WERI-Rb-1 (cell line): ENCODE data around the gene CEBPG.

Experiments used
- DNase-seq: peaks from one replicate; pipeline ENCODE4 v3.0.0-alpha.2; 2020
- H3K27ac ChIP-seq: fragments of 250-450 bp; sonication (Bioruptor Pico); 2 replicates; pipeline ENCODE4 v1.5.1; 2020; ENCODE audit warnings: mild to moderate bottlenecking, moderate library complexity
- H3K27me3 ChIP-seq: fragments of 250-450 bp; sonication (Bioruptor Pico); 2 replicates; pipeline ENCODE4 v1.5.1; 2021; ENCODE audit warnings: mild to moderate bottlenecking, low read depth, moderate library complexity; ENCODE audit not compliant: insufficient read depth, severe bottlenecking
- H3K36me3 ChIP-seq: fragments of 250-450 bp; sonication (Bioruptor Pico); 2 replicates; pipeline ENCODE4 v1.5.1; 2020; ENCODE audit warnings: mild to moderate bottlenecking, moderate library complexity
- H3K4me3 ChIP-seq: 2 replicates; pipeline ENCODE4 v1.5.1; 2011; ENCODE audit warnings: low read depth, mild to moderate bottlenecking, control low read depth, low read length
- H3K9me3 ChIP-seq: fragments of 250-450 bp; sonication (Bioruptor Pico); 2 replicates; pipeline ENCODE4 v1.5.1; 2021; ENCODE audit warnings: mild to moderate bottlenecking, moderate library complexity; ENCODE audit not compliant: severe bottlenecking
- CTCF ChIP-seq: IDR thresholded peaks from 2 replicates; pipeline ENCODE4 v1.5.1; 2011; ENCODE audit warnings: low read depth, mild to moderate bottlenecking, control low read depth, inconsistent platforms, low read length

Gene CEBPG

GRCh38 chr19:33422369-33423180, 49.1 kb downstream of the CEBPG start:
- Histone ChIP-seq H3K4me3 (no peak overlapping the region), H3K9me3 (no peaks in the 10 kb centered on the region), H3K27ac (no peak overlapping the region), H3K36me3 (no peaks in the 10 kb centered on the region; the same call in 1 of the 2 replicates), H3K27me3 (no peaks in the 10 kb centered on the region)
- no peak for DNase-seq
- TF ChIP-seq CTCF: no peak

GRCh38 chr19:33424181-33424580, 50.7 kb downstream of the CEBPG start:
- Histone ChIP-seq H3K27ac (peak overlapping the region; percentile 38), H3K36me3 (no peaks in the 10 kb centered on the region; the same call in 1 of the 2 replicates), H3K9me3 (no peaks in the 10 kb centered on the region), H3K27me3 (no peaks in the 10 kb centered on the region), H3K4me3 (no peak overlapping the region)
- no peak for TF ChIP-seq CTCF
- DNase-seq: peak; percentile 31

- Histone ChIP-seq H3K27me3 (no peaks in the 10 kb centered on the region), H3K9me3 (no peaks in the 10 kb centered on the region), H3K36me3 (no peaks in the 10 kb centered on the region), H3K4me3 (no peak overlapping the region), H3K27ac (peak overlapping the region; percentile 81)
- no peak for TF ChIP-seq CTCF
- peak; percentile 80 for DNase-seq
Observed at GRCh38 chr19:33426621-33427361, 53.3 kb downstream of the CEBPG start.

GRCh38 chr19:33427801-33428626, 54.5 kb downstream of the CEBPG start:
- Histone ChIP-seq H3K9me3 (no peaks in the 10 kb centered on the region), H3K4me3 (no peak overlapping the region), H3K27ac (no peak overlapping the region; the same call in 1 of the 2 replicates), H3K27me3 (no peaks in the 10 kb centered on the region), H3K36me3 (no peaks in the 10 kb centered on the region)
- TF ChIP-seq CTCF: peak; percentile 31; the same call in 1 of the 2 replicates
- no peak for DNase-seq

GRCh38 chr19:33428627-33429125, 55.2 kb downstream of the CEBPG start:
- Histone ChIP-seq H3K36me3 (no peaks in the 10 kb centered on the region), H3K27me3 (no peaks in the 10 kb centered on the region), H3K9me3 (no peaks in the 10 kb centered on the region), H3K4me3 (no peak overlapping the region), H3K27ac (peak overlapping the region; percentile 86)
- no peak for TF ChIP-seq CTCF
- DNase-seq: no peak
